ENCODE data around the gene NUDCD3. TPM values are rescaled to one million over a fixed set of nuclear protein-coding genes. Genes with fewer than 3 reads are reported as not detected.

The NUDCD3 gene
- total RNA-seq, 1 experiment from 2014 or later, result 117 TPM

DNA sequence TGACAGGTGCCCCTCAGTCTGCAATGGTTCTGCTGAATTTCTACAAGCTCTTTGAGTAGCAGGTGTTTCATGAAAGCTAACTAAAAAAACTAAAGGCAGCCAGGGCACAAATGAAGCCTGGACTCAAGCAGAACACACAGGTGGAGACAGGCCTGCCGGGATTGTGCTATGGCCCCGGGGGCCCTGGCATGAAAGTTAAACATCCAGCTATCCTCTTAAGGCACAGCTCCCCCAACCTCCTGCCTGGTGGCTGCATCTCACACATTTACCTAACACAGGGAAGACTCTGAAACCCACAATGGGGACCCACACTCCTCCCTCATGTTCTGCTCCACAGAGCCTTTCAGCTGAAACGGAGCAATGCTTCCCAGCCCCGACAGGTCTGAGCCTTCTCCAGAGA, 88.8 kb downstream of the NUDCD3 start:
- DNase-seq (ENCODE audit: low read depth, low spot score), result no peak
- Histone ChIP-seq H3K4me1 (ENCODE audit: control insufficient read depth, insufficient read depth, low read length) (no peaks in the 10 kb centered on the region), H3K27me3 (ENCODE audit: control insufficient read depth, insufficient read depth, low read length) (no peaks in the 10 kb centered on the region), H3K36me3 (ENCODE audit: control insufficient read depth, insufficient read depth, low read length) (no peaks in the 10 kb centered on the region), H3K9me3 (ENCODE audit: control insufficient read depth, insufficient read depth, low read depth, low read length) (no peaks in the 10 kb centered on the region), H3K4me3 (ENCODE audit: low read depth in 2 of 2, low read length in 2 of 2) (no peak overlapping the region), H3K27ac (ENCODE audit: low read length) (no peak overlapping the region)
- intact Hi-C loops (cut with micrococcal nuclease; ENCODE audit: unreplicated experiment) (no loop called here), in situ Hi-C loops (cut with HindIII; ENCODE audit: low pct_unique_long_range_greater_than_20kb, low sequenced_read_pairs) (no loop called here)
- CTCF ChIA-PET, result interaction anchor here (0.7 kb wide), 1 partner anchor 89 kb away, joined by 3 read pairs; the partner anchor contains the start of gene NUDCD3
- TF ChIP-seq TCF7L2 (IDR thresholded peaks at IDR 0.05; ENCODE audit: low read depth, low read length), result no peak
- no peak for TF ChIP-seq SIN3A (IDR thresholded peaks at IDR 0.05; ENCODE audit: borderline replicate concordance, insufficient read depth, low read depth, low read length)
- no peak for ATAC-seq
- BruUV-seq (replicated peaks), result no TSS peak
- POLR2A ChIA-PET, result no interaction called here

DNA sequence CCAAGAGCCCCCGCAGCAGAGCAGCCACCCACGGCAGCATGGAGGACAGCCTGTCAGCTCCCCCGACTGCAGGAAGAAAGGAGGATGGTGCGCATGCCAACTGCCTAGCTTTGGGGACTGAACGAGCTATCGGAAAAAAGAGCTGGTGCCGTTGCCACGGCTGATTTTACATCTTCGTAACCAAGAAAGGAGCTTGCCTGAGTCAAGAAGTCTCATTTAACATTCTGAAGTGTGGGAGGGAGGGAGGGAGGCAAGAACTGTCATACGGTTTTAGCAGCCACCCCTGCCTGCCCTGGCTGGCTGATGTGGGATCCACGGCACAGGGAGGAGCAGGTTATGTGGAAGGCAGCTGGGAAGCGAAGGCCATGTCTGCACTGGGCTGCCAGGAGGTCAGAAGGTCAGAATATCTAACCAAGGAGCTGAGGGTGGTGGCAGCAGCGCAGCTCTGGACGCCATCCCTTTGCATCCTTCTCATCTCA, 90.4 kb downstream of the NUDCD3 start:
- ChIA-PET CTCF (no interaction called here), POLR2A (no interaction called here)
- DNase-seq (ENCODE audit: low read depth, low spot score) (no peak), ATAC-seq (no peak)
- Histone ChIP-seq H3K4me1 (ENCODE audit: control insufficient read depth, insufficient read depth, low read length) (no peaks in the 10 kb centered on the region), H3K9me3 (ENCODE audit: control insufficient read depth, insufficient read depth, low read depth, low read length) (no peaks in the 10 kb centered on the region), H3K27me3 (ENCODE audit: control insufficient read depth, insufficient read depth, low read length) (no peaks in the 10 kb centered on the region), H3K4me3 (ENCODE audit: low read depth in 2 of 2, low read length in 2 of 2) (no peak overlapping the region), H3K36me3 (ENCODE audit: control insufficient read depth, insufficient read depth, low read length) (no peaks in the 10 kb centered on the region), H3K27ac (ENCODE audit: low read length) (no peak overlapping the region)
- intact Hi-C loops (cut with micrococcal nuclease; ENCODE audit: unreplicated experiment) (no loop called here), in situ Hi-C loops (cut with HindIII; ENCODE audit: low pct_unique_long_range_greater_than_20kb, low sequenced_read_pairs) (no loop called here)
- no TSS peak for BruUV-seq (replicated peaks)
- TF ChIP-seq TCF7L2 (IDR thresholded peaks at IDR 0.05; ENCODE audit: low read depth, low read length) (no peak), POLR2AphosphoS5 (IDR thresholded peaks at IDR 0.05; ENCODE audit: low read depth, low read length) (no peak), SIN3A (IDR thresholded peaks at IDR 0.05; ENCODE audit: borderline replicate concordance, insufficient read depth, low read depth, low read length) (no peak)
- TF ChIP-seq, protein P1, sequence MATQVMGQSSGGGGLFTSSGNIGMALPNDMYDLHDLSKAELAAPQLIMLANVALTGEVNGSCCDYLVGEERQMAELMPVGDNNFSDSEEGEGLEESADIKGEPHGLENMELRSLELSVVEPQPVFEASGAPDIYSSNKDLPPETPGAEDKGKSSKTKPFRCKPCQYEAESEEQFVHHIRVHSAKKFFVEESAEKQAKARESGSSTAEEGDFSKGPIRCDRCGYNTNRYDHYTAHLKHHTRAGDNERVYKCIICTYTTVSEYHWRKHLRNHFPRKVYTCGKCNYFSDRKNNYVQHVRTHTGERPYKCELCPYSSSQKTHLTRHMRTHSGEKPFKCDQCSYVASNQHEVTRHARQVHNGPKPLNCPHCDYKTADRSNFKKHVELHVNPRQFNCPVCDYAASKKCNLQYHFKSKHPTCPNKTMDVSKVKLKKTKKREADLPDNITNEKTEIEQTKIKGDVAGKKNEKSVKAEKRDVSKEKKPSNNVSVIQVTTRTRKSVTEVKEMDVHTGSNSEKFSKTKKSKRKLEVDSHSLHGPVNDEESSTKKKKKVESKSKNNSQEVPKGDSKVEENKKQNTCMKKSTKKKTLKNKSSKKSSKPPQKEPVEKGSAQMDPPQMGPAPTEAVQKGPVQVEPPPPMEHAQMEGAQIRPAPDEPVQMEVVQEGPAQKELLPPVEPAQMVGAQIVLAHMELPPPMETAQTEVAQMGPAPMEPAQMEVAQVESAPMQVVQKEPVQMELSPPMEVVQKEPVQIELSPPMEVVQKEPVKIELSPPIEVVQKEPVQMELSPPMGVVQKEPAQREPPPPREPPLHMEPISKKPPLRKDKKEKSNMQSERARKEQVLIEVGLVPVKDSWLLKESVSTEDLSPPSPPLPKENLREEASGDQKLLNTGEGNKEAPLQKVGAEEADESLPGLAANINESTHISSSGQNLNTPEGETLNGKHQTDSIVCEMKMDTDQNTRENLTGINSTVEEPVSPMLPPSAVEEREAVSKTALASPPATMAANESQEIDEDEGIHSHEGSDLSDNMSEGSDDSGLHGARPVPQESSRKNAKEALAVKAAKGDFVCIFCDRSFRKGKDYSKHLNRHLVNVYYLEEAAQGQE (IDR thresholded peaks at IDR 0.05; ENCODE audit: insufficient read depth in 1 of 2, low read depth in 2 of 2, low read length in 1 of 2), result no peak
- TF ChIP-seq, protein P2, sequence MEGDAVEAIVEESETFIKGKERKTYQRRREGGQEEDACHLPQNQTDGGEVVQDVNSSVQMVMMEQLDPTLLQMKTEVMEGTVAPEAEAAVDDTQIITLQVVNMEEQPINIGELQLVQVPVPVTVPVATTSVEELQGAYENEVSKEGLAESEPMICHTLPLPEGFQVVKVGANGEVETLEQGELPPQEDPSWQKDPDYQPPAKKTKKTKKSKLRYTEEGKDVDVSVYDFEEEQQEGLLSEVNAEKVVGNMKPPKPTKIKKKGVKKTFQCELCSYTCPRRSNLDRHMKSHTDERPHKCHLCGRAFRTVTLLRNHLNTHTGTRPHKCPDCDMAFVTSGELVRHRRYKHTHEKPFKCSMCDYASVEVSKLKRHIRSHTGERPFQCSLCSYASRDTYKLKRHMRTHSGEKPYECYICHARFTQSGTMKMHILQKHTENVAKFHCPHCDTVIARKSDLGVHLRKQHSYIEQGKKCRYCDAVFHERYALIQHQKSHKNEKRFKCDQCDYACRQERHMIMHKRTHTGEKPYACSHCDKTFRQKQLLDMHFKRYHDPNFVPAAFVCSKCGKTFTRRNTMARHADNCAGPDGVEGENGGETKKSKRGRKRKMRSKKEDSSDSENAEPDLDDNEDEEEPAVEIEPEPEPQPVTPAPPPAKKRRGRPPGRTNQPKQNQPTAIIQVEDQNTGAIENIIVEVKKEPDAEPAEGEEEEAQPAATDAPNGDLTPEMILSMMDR (IDR thresholded peaks at IDR 0.05), result no peak

DNA sequence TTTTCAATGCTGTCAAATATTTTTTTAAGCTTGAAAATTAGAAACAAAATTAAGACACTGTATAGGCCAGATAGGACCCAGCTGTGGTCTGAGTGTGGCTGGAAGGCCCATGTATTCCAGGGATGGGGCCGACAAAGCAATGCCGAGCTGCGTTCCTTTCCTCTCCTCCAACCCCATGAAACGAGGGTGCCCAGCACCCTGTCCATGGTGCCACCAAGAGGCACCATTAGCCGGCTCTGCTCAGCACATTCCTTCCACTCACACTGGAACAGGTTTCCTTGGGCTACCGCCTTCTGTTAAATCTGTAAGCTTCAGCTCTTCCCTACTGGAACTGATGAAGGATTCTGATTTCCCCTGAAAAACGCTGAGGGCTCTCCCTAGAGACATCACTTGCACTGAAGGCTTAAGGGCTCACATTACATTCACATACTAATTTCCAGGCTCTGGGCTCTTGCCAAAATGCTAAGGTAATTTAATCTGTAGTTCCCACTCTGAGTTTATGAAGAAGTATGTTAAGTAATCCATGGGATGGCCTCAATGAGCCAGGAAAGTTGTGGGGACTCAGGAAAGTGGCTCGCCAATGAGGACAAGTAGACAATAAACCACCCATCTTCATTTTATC, 91.4 kb downstream of the NUDCD3 start:
- no peak overlapping the region for H3K27ac ChIP-seq (ENCODE audit: low read length)
- TF ChIP-seq, protein P2 (IDR thresholded peaks at IDR 0.05), result no peak
- TF ChIP-seq POLR2AphosphoS5 (IDR thresholded peaks at IDR 0.05; ENCODE audit: low read depth, low read length) (no peak), SIN3A (IDR thresholded peaks at IDR 0.05; ENCODE audit: borderline replicate concordance, insufficient read depth, low read depth, low read length) (no peak), TCF7L2 (IDR thresholded peaks at IDR 0.05; ENCODE audit: low read depth, low read length) (no peak)
- TF ChIP-seq, protein P1 (IDR thresholded peaks at IDR 0.05; ENCODE audit: insufficient read depth in 1 of 2, low read depth in 2 of 2, low read length in 1 of 2), result no peak
- H3K4me3 ChIP-seq (ENCODE audit: low read depth in 2 of 2, low read length in 2 of 2), result no peak overlapping the region
- ATAC-seq (no peak), DNase-seq (ENCODE audit: low read depth, low spot score) (no peak)
- in situ Hi-C loops (cut with HindIII; ENCODE audit: low pct_unique_long_range_greater_than_20kb, low sequenced_read_pairs), result no loop called here
- CTCF ChIA-PET, result no interaction called here
- intact Hi-C loops (cut with micrococcal nuclease; ENCODE audit: unreplicated experiment), result no loop called here
- no peaks in the 10 kb centered on the region for H3K4me1 ChIP-seq (ENCODE audit: control insufficient read depth, insufficient read depth, low read length)
- no peaks in the 10 kb centered on the region for H3K27me3 ChIP-seq (ENCODE audit: control insufficient read depth, insufficient read depth, low read length)
- H3K9me3 ChIP-seq (ENCODE audit: control insufficient read depth, insufficient read depth, low read depth, low read length), result no peaks in the 10 kb centered on the region
- no TSS peak for BruUV-seq (replicated peaks)
- no peaks in the 10 kb centered on the region for H3K36me3 ChIP-seq (ENCODE audit: control insufficient read depth, insufficient read depth, low read length)
- POLR2A ChIA-PET, result no interaction called here
